Fibroblast of skin of left biceps (primary cell): ENCODE data around the gene PRADC1.
"Not testable (repeated sequence)": the region's sequence is repeated elsewhere in the genome, so short reads cannot be mapped to it uniquely, and the experiment has no call there.

Experiments used
- DNase-seq, 2 experiments: peaks; one replicate each; pipeline ENCODE4 v3.0.0-alpha.2; 2013; ENCODE audit warnings: low read depth in 2 of 2

Gene PRADC1

GRCh38 chr2:73233154-73233931, at the start of gene PRADC1:
PRADC1 (minus strand) TSS chr2:73233239; CDS start chr2:73233160, 79 bp downstream.
- DNase-seq, result peak; percentile 98

GRCh38 chr2:73281244-73281643, 48.2 kb upstream of the PRADC1 start:
- DNase-seq, result no peak

- no peak for DNase-seq
These were observed 46.8 kb upstream of the PRADC1 start for GRCh38 chr2:73279852-73280251.

GRCh38 chr2:73272270-73272669, 39.2 kb upstream of the PRADC1 start:
- DNase-seq, result no peak

DNA sequence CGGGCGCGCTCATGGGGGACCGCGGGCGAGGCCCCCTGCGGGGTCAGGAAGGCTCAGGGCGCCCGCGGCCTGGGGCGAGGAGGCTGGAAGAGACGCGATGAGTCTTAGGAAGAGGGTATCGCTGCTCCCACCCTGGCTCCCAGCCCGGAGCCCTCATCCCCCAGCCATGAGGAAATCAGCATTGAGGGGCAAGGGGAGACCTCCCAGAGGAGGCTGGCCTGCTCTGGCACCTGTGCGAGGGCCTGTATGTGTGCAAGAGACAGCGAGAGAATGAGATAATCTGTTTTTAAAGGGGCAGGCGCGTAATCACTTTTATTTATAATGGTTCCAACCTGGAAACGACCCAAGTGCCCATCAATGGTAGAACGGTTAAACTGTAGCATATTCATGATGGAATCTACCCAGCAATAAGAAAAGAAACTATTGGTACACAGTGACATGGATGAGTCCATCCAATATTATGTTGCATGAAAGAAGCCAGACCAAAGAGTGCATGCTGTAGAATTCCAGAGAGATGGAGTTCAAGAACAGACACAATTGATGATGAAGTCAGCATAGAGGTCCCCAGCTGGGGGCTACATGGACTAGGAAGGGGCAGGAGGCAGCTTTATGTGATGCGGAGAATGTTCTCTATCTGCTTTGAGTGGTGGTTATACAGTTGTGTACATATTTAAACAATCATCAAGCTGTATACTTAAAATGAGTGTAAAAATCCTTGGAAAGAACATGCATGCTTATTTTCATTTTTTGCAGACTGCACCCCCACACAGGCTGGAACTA, 36.8 kb upstream of the PRADC1 start:
- no peak for DNase-seq

- no peak for DNase-seq
These were observed 36.0 kb upstream of the PRADC1 start for GRCh38 chr2:73268830-73269685.

GRCh38 chr2:73268366-73268829, 35.4 kb upstream of the PRADC1 start:
- DNase-seq, result no peak

DNA sequence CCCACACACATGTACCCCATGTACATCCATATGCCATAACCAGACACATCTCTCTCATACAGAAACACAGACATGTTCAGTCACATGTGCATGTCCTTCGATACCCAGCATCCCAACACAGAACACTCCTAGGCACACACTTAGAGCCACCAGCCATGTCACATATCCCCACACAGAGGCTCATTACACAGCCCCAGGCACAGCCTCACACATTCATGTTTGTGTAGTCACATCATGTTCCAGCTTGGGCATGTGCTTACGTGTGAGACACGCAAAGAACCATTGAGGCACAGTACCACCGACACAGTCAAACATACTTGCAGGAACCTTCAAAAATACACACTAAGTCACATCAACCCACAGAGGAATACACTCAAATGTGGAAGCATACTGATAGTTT, 34.0 kb upstream of the PRADC1 start:
- no peak for DNase-seq

DNA sequence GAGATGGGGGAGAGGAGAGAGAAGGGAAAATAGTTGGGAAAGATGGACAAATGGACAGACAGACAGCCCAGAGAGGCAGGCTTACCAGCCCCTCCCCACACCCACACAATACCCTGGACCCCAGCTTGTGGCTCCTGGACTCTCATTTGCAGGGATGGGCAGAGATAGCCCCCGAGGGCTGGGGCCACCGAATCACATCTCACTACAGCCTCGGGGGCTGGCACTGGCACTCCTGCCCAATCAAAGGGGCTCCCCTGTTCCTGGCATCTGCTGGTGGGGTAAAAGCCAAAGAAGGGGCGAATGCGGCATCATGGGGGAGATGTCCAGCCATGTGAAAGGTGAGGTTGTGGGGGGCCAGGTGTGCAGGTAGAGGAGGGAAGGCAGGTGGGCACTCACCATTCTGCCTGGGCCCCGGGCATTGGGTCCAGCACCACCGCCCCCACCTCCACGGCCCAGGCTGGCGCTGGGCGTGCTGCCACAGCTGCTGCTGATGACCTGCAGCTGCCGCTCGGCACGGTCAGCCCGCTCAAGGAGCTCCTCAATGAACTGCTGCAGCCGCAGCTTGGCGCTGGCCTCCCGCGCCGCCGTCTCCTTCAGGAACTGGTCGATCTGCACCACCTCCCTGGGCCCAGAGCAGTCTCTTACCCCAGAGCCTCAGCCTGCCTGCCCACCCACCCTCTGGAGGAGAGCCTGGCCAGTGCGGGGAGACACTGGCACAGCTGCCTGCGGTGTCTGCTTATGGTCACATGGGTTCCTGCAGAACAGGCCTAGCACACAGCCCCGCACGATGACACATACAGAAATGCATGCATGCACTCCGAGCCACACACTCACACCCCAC, 33.2 kb upstream of the PRADC1 start:
- DNase-seq, result no peak

- no peak for DNase-seq
These were observed 32.4 kb upstream of the PRADC1 start for GRCh38 chr2:73265298-73266060.

- DNase-seq, result no peak
These were observed 31.7 kb upstream of the PRADC1 start for GRCh38 chr2:73264783-73265182.

- no peak for DNase-seq
These were observed 31.2 kb upstream of the PRADC1 start for GRCh38 chr2:73264332-73264606.

- no peak for DNase-seq
These were observed 30.7 kb upstream of the PRADC1 start for GRCh38 chr2:73263540-73264331.

- not testable (repeated sequence) for DNase-seq
These were observed 29.8 kb upstream of the PRADC1 start for GRCh38 chr2:73262691-73263429.

- no peak for DNase-seq
These were observed 29.1 kb upstream of the PRADC1 start for GRCh38 chr2:73262108-73262651.

DNA sequence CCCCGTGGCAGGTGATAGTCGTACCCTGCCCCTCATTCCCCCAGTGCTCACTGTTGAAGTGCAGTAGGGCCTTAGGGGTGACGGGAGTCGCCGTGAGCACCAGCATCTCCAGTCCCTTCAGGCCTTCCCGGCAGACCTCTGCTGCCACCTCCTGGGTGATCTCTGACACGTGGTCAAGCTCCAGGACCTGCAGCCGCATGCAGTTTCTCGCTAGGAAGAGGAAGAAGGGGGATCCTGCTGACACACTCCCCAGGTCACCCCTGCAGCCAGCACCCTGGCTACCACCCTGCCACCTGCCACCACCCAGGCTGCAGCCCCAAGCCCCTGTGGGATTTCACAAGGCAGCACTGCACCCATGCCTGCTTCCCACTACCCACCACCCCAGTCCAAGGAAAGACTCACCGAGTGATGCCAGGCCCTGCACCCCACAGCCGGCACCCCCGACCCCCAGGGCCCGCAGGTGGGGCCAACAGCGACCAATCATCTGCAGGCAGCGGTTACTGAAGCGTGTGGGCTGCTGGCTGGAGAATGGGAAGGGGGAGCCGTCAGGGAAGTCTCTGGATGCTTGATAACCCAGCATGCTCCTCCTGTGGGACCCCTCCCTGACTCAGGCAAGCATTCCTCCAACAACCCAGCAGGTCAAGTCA, 27.4 kb upstream of the PRADC1 start:
- no peak for DNase-seq

DNA sequence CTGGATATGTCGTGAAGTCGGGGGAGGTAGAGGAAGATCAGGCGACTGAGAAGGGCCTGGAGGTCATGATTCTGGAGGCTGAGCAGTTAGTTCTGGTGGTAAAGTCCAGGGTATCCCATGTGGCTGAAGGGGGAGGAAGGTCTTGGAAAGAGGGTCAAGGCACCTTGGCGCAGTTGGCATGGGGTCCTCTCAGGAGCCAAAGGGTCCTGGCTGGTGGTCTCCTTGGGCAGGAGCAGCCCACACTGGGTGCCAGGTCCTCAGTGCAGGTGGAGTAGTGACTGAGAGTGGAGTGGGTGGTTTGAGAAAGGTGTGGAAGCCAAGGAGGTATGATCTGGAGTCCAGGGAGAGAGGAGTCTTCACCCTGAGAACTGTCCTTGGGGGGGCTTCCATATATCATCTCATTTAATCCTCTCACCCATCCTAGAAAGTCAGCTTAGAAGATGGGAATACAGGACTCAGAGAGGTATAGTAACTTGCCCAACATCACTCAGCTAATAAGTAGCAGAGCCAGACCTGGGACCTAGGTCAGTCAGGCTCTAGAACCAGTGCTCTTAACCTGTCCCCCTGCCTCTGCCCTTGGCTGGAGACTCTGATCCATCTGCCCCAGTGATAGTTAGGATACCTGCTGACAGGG, 26.8 kb upstream of the PRADC1 start:
- no peak for DNase-seq

DNA sequence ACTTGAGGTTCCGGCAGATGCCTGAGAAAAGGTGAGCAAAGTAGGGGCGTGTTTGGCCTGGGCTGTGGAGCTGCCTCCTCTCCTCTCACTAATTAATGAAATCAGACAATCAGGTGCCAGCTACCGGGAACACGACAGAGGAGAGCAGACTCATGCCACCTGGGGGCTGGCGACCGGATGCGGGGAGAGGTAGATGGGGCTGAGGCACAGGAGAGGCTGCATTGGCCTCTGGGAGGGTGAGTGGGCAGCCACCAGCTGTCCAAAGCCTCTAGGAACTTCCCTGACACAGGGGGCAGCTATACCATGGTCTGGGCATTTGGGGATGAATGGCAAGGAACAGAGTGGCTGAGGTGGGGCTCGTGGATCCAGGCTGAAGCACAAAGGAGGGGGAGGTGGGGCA, 26.2 kb upstream of the PRADC1 start:
- no peak for DNase-seq
